Adipose tissue (tissue), 3 donors: ENCODE data around the gene SCAMP2. TPM values are rescaled to one million over a fixed set of nuclear protein-coding genes. Genes with fewer than 3 reads are reported as not detected.

Experiments
- polyA plus RNA-seq, 3 donors: library from polyadenylated mRNA; stranded (reverse); fragments of 200-250 nt; gene quantifications; one replicate each; pipeline ENCODE4 v1.2.3, GENCODE V29; 2013
- donor health status: healthy with polysubstance abuse.
- donor health status: Bipolar disorder and iron deficiency.
- donor health status: healthy.

The SCAMP2 gene
- polyA plus RNA-seq, 3 donors = 26.3 to 48.1 (median 34.8) TPM

Other genes with a start within 250 kb of the SCAMP2 start
- 10 to 100 TPM in 2 of 3 donors, 1 to 10 TPM in 1; 8.4 to 16.2 (median 13.4) TPM for gene EDC3, start 177.3 kb downstream of the SCAMP2 start, polyA plus RNA-seq
- gene CYP1A1, start 147.8 kb downstream of the SCAMP2 start, polyA plus RNA-seq = 10 to 100 TPM in 1 of 3 donors, 1 to 10 TPM in 1, under 1 TPM in 1; 0.21 to 12.7 (median 1.2) TPM
- under 1 TPM in 2 of 3 donors, not detected in 1; 0.07 to 0.27 TPM for gene CYP1A2, start 124.5 kb downstream of the SCAMP2 start, polyA plus RNA-seq
- gene CSK, start 91.3 kb downstream of the SCAMP2 start, polyA plus RNA-seq = 10 to 100 TPM; 13.2 to 33.6 (median 31.7) TPM
- under 1 TPM in 1 of 3 donors, not detected in 2; 0.01 TPM for gene LMAN1L, start 60.5 kb downstream of the SCAMP2 start, polyA plus RNA-seq
- not detected for gene CPLX3, start 46.7 kb downstream of the SCAMP2 start, polyA plus RNA-seq
- gene ULK3, start 30.2 kb downstream of the SCAMP2 start, polyA plus RNA-seq = 10 to 100 TPM; 18.1 to 24.7 (median 22.6) TPM
- gene MPI, start 16.7 kb upstream of the SCAMP2 start, polyA plus RNA-seq = 10 to 100 TPM; 16.9 to 24.3 (median 24.1) TPM
- 10 to 100 TPM; 20.3 to 65.4 (median 43.0) TPM for gene FAM219B, start 33.5 kb upstream of the SCAMP2 start, polyA plus RNA-seq
- gene COX5A, start 64.7 kb upstream of the SCAMP2 start, polyA plus RNA-seq = 100 to 1,000 TPM; 192 to 378 (median 239) TPM
- 1 to 10 TPM; 3.4 to 6.3 (median 5.0) TPM for gene RPP25, start 83.4 kb upstream of the SCAMP2 start, polyA plus RNA-seq
- 10 to 100 TPM in 1 of 3 donors, 1 to 10 TPM in 2; 1.5 to 49.1 (median 2.8) TPM for gene SCAMP5, start 122.2 kb upstream of the SCAMP2 start, polyA plus RNA-seq
- 10 to 100 TPM; 11.1 to 25.0 (median 19.1) TPM for gene PPCDC, start 150.2 kb upstream of the SCAMP2 start, polyA plus RNA-seq